ENCODE measurements around the gene SPINT1.

Gene SPINT1

DNA sequence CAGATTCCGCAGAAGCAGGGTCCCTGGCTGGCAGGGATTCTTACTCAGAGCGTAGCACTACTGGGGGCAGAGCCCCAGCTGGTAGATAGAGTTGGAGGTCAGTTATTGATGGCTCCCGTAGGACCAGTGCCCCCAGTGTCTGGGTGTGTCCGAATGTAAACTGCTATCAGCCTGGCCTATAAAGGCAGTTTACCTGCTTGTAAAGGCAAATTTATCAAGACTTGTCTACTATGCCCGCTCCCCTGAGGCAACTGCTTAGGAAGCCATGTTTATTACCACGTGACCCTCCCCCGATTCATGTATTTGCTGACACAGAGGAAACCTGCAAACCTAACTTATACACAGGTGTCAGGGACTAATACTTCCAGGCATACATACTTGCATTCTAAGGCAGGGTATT, 14.7 kb upstream of the SPINT1 start:
- DNase-seq (ENCODE audit: low read depth in 2 of 2), result no peak

- no peak for DNase-seq (ENCODE audit: low read depth in 2 of 2)
Measured at GRCh38 chr15:40830884-40831283, 13.0 kb upstream of the SPINT1 start.

DNA sequence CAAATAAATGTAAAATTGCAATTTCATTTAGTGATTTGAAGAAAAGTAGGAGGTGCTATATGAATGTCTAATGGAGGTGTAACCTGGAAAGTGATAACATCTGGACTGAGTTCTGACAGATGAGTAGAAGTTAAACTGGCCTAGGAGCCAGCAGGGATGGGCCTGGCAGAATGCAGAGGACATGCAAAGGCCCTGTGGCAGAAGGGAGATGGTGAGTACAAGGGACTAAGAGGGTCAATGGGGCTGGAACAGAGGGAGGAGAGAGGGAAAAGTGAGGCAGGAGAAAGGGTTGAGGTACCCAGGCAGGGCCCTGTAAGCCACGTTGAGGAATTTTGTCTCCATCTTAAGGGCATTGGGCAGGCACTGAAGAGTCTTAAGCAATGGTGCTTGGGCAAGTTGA, 12.0 kb upstream of the SPINT1 start:
- DNase-seq (ENCODE audit: low read depth in 2 of 2), result no peak

DNA sequence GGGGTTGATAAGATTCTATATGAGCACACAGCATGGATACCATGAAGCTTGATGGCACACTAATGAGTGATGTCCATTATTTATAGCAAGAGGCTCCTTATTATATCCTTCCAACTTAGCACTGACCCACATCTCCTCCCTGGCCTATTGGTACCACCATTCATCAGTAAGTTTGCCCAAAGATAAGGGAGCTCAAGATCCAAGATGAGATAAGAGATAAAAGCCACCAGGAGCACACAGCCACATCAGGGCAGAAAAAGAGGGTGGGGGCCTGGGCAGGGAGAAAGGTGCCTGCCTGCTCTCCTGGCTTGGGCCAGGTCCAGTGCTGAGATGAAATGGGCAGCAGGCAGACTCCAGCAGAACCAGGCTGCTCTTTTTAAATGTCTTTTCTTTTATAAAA, 10.9 kb upstream of the SPINT1 start:
- DNase-seq (ENCODE audit: low read depth in 2 of 2), result no peak

GRCh38 chr15:40836020-40836419, 7.8 kb upstream of the SPINT1 start:
- no peak for DNase-seq (ENCODE audit: low read depth in 2 of 2)

GRCh38 chr15:40838756-40839155, 5.1 kb upstream of the SPINT1 start:
- DNase-seq (ENCODE audit: low read depth in 2 of 2), result no peak

GRCh38 chr15:40841741-40842140, 2.1 kb upstream of the SPINT1 start:
- no peak for DNase-seq (ENCODE audit: low read depth in 2 of 2)

DNA sequence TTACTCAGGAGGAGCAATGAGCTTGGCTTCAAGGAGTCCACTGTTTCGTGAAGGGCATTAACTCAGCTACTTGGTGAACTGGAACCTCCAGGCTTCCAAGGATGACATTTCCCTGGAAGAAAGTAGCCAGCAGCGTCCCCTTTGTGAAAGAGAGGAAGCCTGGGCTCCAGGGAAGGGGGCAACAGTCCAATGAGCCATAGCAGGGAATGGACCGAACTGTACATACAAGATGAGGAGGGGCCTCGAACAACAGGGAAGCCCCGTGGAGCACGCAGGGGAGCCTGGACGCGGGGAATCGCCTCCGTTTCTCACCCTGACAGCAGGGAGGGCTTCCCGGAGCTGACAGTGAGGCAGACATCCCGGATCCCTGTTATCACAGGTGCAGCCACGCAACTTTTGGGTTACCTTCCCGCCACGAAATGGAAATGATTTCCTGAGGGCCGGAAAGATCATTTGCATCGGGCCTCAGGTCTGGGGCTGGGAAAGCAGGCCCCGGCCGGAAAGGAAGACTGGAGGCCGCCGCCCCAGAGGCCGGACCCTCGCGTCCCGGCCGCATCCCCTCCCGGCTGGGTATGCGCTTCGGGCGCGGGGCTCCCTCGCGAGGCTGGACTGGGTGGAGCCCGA, 475 bp upstream of the SPINT1 start:
- DNase-seq (ENCODE audit: low read depth in 2 of 2), result no peak

- DNase-seq (ENCODE audit: low read depth in 2 of 2), result no peak
Measured at GRCh38 chr15:40844696-40845030, 815 bp downstream of the SPINT1 start.

DNA sequence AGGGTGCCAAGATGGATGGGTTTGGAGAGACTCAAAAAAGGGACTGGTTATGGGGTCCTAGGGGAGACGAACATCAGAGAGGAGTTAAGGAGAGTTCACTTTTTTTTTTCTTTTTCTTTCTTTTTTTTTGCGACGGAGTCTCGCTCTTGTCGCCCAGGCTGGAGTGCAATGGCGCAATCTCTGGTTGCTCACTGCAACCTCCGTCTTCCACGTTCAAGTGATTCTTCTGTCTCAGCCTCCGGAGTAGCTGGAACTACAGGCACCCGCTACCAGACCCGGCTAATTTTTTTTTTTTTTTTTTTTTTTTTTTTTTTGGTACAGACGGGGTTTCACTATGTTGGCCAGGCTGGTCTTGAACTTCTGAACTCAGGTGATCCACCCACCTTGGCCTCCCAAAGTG, 1.2 kb downstream of the SPINT1 start:
- DNase-seq (ENCODE audit: low read depth in 2 of 2), result no peak

GRCh38 chr15:40845511-40846284, 1.9 kb downstream of the SPINT1 start:
- DNase-seq (ENCODE audit: low read depth in 2 of 2), result no peak

GRCh38 chr15:40846841-40847222, 3.0 kb downstream of the SPINT1 start:
- no peak for DNase-seq (ENCODE audit: low read depth in 2 of 2)

DNA sequence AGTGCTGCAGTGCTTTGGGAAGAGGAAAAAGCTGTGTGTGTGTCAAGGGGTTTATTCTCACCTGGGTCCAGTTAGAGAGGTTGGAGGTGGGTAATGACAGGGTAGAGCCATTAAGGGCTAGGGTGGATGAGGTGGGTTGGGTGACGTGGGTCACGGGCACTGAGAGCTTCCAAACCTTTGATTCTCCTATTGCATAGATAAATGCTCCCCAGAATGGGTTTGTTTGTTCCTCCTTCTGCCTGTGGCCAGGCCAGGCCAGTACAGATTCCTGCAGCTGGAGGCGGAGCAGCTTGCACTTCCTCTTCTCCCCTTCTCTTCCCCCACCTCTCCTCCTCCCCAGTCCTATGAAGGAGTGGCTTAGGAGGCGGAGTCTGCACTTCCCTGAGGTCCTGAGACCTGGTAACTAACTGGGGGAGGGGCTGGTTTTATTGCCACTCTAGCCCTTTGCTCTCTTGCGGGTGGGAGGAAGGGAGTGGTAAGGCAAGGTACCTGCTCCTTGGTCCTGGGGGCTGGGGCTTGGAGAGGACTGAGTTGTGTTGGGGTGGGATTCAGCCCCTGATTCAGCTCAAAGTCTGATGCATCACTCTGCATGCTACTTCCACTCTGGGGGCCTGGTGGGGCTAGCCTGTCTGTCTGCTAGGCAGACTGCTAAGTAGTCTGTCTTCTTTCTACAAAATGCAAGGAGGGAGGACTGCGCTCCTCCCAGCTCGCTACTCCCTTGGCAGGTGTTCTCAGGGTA, 3.5 kb downstream of the SPINT1 start:
- DNase-seq (ENCODE audit: low read depth in 2 of 2), result no peak

DNA sequence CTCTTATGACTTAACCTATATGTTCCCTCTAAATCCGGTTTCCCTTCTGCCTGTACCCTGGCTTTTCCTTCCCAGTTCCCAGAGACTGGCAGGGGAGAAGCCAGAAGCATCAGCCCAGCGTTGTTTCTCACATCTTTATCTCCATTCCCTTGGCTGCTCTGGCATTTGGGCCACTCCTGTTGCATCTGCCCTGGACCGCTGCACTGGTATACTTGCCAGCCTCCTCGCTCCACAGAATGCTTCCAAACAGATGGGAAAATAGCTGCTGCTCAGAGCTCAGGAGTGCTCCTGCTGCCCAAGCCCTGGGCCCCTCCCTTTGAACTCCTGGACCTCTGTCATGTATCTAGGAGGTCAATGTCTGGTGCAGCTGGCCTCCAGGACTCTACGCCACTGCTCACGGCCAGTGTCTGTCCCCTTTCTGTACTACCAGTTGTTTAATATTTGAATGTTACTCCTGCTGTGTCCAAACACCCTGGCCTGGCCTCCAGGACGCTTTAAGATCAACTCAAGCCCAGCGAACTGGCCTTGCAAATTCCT, 6.8 kb downstream of the SPINT1 start:
- no peak for DNase-seq (ENCODE audit: low read depth in 2 of 2)

DNA sequence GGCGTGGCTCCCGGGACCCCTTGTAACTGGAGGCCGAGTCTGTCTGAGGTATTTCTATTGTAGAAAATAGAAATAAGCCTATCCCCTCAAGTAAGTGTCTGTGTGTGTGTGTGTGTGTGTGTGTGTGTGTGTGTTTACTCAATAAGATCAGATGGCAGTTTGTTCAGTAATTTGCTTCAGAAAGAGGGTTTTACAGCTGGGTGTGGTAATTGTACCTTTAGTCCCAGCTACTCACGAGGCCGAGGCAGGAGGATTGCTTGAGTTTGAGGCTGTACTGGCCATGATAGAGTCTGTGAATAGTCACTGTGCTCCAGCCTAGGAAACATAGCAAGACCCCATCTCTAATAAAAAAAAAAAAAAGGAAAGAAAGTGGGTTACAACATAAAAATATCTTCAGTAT, 8.7 kb downstream of the SPINT1 start:
- DNase-seq (ENCODE audit: low read depth in 2 of 2), result no peak

- no peak for DNase-seq (ENCODE audit: low read depth in 2 of 2)
Measured at GRCh38 chr15:40853241-40853890, 9.5 kb downstream of the SPINT1 start.

GRCh38 chr15:40854161-40854560, 10.3 kb downstream of the SPINT1 start:
- no peak for DNase-seq (ENCODE audit: low read depth in 2 of 2)

DNA sequence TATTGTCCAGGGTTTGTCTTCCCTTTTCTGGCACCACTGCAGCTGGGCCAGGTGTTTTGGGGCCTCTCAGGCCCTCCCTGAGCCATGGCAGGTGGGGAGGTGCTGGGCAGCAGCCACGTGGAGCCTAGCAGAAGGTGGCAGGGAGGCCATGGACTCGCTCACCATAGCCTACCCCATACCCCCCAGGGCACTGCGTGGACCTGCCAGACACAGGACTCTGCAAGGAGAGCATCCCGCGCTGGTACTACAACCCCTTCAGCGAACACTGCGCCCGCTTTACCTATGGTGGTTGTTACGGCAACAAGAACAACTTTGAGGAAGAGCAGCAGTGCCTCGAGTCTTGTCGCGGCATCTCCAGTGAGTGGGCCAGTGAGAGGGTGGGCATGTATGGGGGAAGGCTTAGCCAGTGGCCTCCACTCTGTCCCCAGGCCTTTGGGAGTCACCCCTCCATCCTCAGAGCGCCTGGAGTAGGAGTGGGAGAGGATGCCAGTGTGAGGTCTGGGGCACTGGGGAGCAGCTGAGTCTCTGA, 11.9 kb downstream of the SPINT1 start:
- no peak for DNase-seq (ENCODE audit: low read depth in 2 of 2)

DNA sequence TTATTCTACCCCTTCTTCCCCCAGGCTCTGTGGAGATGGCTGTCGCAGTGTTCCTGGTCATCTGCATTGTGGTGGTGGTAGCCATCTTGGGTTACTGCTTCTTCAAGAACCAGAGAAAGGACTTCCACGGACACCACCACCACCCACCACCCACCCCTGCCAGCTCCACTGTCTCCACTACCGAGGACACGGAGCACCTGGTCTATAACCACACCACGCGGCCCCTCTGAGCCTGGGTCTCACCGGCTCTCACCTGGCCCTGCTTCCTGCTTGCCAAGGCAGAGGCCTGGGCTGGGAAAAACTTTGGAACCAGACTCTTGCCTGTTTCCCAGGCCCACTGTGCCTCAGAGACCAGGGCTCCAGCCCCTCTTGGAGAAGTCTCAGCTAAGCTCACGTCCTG, 12.9 kb downstream of the SPINT1 start:
- no peak for DNase-seq (ENCODE audit: low read depth in 2 of 2)

DNA sequence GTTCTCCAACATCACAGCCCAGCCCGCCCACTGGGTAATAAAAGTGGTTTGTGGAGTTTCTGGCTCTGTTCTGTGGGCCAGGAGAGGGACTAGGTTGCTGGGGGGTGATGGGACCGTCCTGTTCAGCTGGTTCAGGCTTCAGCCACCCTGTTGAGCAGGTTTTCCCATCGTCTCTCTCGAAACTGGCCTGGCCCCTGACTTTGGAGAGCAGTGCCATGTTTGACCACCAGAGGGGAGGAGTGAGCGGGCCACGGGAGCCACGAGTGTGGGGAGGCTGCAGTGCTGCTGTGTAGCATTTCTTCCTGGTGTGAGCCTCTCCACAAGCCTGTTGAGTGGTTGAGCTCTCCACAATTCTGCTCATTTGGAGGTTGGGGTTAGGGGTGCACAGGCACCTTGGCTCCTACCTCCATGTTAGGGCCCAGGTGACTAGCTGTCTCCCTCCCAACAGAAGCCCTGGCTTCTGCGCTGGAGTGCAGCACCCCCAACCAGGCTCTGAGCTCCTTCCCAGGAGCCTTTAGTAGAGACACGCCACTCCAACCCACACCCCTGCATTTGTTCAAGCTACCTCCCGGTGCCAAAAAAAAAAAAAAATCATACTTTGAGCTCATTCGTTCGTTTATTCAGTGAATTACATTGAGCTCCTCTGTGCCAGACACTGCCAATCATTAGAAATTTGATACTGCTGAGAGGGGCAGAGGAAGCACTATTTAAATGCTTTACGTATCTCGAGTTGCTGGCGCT, 13.9 kb downstream of the SPINT1 start:
- DNase-seq (ENCODE audit: low read depth in 2 of 2), result peak; percentile 43 to 63

DNA sequence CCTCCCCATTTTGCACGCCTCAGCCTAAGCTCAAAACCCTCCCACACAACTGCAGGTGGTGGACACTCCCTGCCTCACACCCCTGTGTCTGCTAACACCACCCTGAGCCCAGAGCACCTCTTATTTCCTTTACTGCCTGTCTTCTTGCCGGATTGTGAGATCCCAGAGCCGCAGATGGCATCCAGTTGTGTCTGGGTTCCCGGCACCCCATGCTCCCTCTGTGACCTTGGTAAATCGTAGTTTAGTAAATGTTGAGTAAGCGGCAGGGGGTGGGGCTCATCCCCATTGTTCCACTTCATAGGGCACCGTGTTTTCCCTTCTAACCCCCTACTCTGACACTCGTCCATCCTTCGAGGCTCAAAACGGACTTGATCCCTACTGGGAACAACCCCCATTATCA, 14.9 kb downstream of the SPINT1 start:
- DNase-seq (ENCODE audit: low read depth in 2 of 2), result no peak

Measured in activated CD8-positive, alpha-beta memory T cell treated with anti-CD3 and anti-CD28 coated beads for 4 hours (primary cell).